Fibroblast of lung (primary cell): ENCODE results near the gene PLAGL1. TPM values are rescaled to one million over a fixed set of nuclear protein-coding genes. Genes with fewer than 3 reads are reported as not detected.

Experiments
- DNase-seq, 2 donors: peaks; one replicate each; pipeline versions ENCODE4 v3.0.0 to v3.0.0-alpha.2; 2010; ENCODE audit warnings: low read depth in 2 of 2
- H2AFZ ChIP-seq: 2 replicates; pipeline ENCODE4 v1.5.1; 2012; ENCODE audit warnings: low read length, control low read depth, inconsistent platforms
- H3K27ac ChIP-seq: 2 replicates; pipeline ENCODE4 v1.5.1; 2011; ENCODE audit warnings: low read length, control low read depth; ENCODE audit not compliant: insufficient read depth
- H3K27me3 ChIP-seq: 2 replicates; pipeline ENCODE4 v1.5.1; 2011; ENCODE audit warnings: mild to moderate bottlenecking, low read length; ENCODE audit not compliant: control insufficient read depth, insufficient read depth
- H3K36me3 ChIP-seq: 2 replicates; pipeline ENCODE4 v1.5.1; 2011; ENCODE audit warnings: low read length; ENCODE audit not compliant: control insufficient read depth, insufficient read depth
- H3K4me1 ChIP-seq: 2 replicates; pipeline ENCODE4 v1.5.1; 2011; ENCODE audit warnings: low read length; ENCODE audit not compliant: control insufficient read depth, insufficient read depth; ENCODE audit errors: extremely low read depth
- H3K4me2 ChIP-seq: 2 replicates; pipeline ENCODE4 v1.5.1; 2011; ENCODE audit warnings: low read length, control low read depth; ENCODE audit not compliant: insufficient read depth; ENCODE audit errors: extremely low read depth
- H3K4me3 ChIP-seq, 4 experiments: fragments of 200-600 bp in 1 of 4; sonication (generic) in 1 of 4; replicated peaks in 1 of 4; 2 replicates each; pipeline ENCODE4 v1.5.1; 2011 to 2016; ENCODE audit warnings: low read length in 4 of 4, low read depth in 3 of 4, mild to moderate bottlenecking in 3 of 4, control low read depth in 2 of 4, inconsistent platforms in 1 of 4, mixed read lengths in 1 of 4; ENCODE audit not compliant: insufficient read depth in 1 of 4; ENCODE audit errors: control extremely low read depth in 1 of 4
- H3K79me2 ChIP-seq: 2 replicates; pipeline ENCODE4 v1.5.1; 2012; ENCODE audit warnings: mild to moderate bottlenecking, low read length, inconsistent platforms; ENCODE audit not compliant: control insufficient read depth, insufficient read depth
- H3K9ac ChIP-seq: 2 replicates; pipeline ENCODE4 v1.5.1; 2011; ENCODE audit warnings: mild to moderate bottlenecking, low read length, control low read depth; ENCODE audit not compliant: insufficient read depth
- H3K9me3 ChIP-seq: 2 replicates; pipeline ENCODE4 v1.5.1; 2012; ENCODE audit warnings: low read depth, low read length; ENCODE audit not compliant: control insufficient read depth, insufficient read depth
- H4K20me1 ChIP-seq: 2 replicates; pipeline ENCODE4 v1.5.1; 2011; ENCODE audit warnings: low read length; ENCODE audit not compliant: control insufficient read depth, insufficient read depth; ENCODE audit errors: extremely low read depth
- EZH2 ChIP-seq: IDR thresholded peaks from 2 replicates; pipeline ENCODE4 v1.5.1; 2012; ENCODE audit warnings: low read length, control low read depth, mild to moderate bottlenecking; ENCODE audit errors: missing control alignments
- polyA plus RNA-seq, 2 donors: library from polyadenylated mRNA; depleted of rRNA in 1 of 2; stranded (reverse) in 1 of 2; unstranded in 1 of 2; fragments of >200 nt; gene quantifications; 2 replicates each; pipeline ENCODE4 v1.2.1, GENCODE V29; 2011 to 2012; ENCODE audit warnings: missing spikeins in 1 of 2
- total RNA-seq: library from RNA; depleted of rRNA; stranded (reverse); fragments of >200 nt; gene quantifications from 2 replicates; pipeline ENCODE4 v1.2.1, GENCODE V29; 2014
- TF ChIP-seq, protein P1 (sequence below), 2 donors: IDR thresholded peaks in 1 of 2; conservative IDR thresholded peaks in 1 of 2; 1 replicate in 1 of 2; 2 replicates in 1 of 2; pipeline ENCODE4 v1.5.1; 2011 to 2012; ENCODE audit warnings: low read length in 2 of 2, control low read depth in 1 of 2, inconsistent platforms in 1 of 2, low read depth in 1 of 2, mild to moderate bottlenecking in 1 of 2

Gene PLAGL1
- total and polyA plus RNA-seq, 2 donors (not counting 1 experiment from before 2014, with no cell fraction given): 11.4 to 24.2 TPM

DNA sequence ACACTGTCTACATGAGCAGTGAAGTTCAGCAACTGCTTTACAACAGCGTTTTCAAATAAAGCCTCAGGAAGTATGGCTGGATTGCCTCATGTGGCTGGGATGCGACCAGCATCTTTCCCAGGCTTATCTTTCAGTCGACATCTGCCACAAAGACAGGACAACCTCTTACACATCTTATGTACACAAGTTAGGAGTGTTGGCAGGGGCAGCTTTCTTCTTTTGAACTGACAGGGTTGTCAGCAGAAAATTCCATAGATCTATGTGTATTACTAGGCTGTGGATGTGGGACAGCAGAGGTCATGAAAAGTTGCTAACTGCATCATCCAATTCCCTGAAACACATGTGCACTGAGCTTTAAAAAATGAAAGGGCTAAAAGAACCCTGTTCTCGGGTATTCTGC is 48.1 kb downstream of the PLAGL1 start:
- H2AFZ ChIP-seq: no peak overlapping the region
- peak in 1 of 2 donors; percentile 12 for DNase-seq
- no peaks in the 10 kb centered on the region for H3K9me3 ChIP-seq
- no peak for TF ChIP-seq EZH2
- TF ChIP-seq, protein P1, sequence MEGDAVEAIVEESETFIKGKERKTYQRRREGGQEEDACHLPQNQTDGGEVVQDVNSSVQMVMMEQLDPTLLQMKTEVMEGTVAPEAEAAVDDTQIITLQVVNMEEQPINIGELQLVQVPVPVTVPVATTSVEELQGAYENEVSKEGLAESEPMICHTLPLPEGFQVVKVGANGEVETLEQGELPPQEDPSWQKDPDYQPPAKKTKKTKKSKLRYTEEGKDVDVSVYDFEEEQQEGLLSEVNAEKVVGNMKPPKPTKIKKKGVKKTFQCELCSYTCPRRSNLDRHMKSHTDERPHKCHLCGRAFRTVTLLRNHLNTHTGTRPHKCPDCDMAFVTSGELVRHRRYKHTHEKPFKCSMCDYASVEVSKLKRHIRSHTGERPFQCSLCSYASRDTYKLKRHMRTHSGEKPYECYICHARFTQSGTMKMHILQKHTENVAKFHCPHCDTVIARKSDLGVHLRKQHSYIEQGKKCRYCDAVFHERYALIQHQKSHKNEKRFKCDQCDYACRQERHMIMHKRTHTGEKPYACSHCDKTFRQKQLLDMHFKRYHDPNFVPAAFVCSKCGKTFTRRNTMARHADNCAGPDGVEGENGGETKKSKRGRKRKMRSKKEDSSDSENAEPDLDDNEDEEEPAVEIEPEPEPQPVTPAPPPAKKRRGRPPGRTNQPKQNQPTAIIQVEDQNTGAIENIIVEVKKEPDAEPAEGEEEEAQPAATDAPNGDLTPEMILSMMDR (conservative IDR thresholded peaks at IDR 0.05 in 1 of 2, IDR thresholded peaks at IDR 0.05 in 1 of 2; ENCODE audit: low read depth in 1 of 2, low read length in 2 of 2): no peak
- no peaks in the 10 kb centered on the region for H3K79me2 ChIP-seq
- no peak overlapping the region for H3K4me3 ChIP-seq
- no peak overlapping the region for H3K27ac ChIP-seq
- no peak overlapping the region for H3K9ac ChIP-seq
- no peaks in the 10 kb centered on the region for H3K4me1 ChIP-seq
- no peaks in the 10 kb centered on the region for H3K27me3 ChIP-seq
- no peaks in the 10 kb centered on the region for H4K20me1 ChIP-seq
- H3K36me3 ChIP-seq: no peaks in the 10 kb centered on the region
- H3K4me2 ChIP-seq: no peak overlapping the region

GRCh38 chr6:143958839-143959399 is 49.1 kb downstream of the PLAGL1 start:
- H3K4me1 ChIP-seq: no peaks in the 10 kb centered on the region
- no peak overlapping the region for H3K27ac ChIP-seq
- H3K9ac ChIP-seq: no peak overlapping the region
- H3K36me3 ChIP-seq: no peaks in the 10 kb centered on the region
- no peak overlapping the region for H3K4me2 ChIP-seq
- H3K79me2 ChIP-seq: no peaks in the 10 kb centered on the region
- H3K4me3 ChIP-seq: no peak overlapping the region
- H2AFZ ChIP-seq: no peak overlapping the region
- no peaks in the 10 kb centered on the region for H3K9me3 ChIP-seq
- H4K20me1 ChIP-seq: no peaks in the 10 kb centered on the region
- no peak for DNase-seq
- no peaks in the 10 kb centered on the region for H3K27me3 ChIP-seq
- TF ChIP-seq EZH2: no peak
- TF ChIP-seq, protein P1 (conservative IDR thresholded peaks at IDR 0.05 in 1 of 2, IDR thresholded peaks at IDR 0.05 in 1 of 2; ENCODE audit: low read depth in 1 of 2, low read length in 2 of 2): no peak

GRCh38 chr6:143957679-143958274 is 50.3 kb downstream of the PLAGL1 start:
- Histone ChIP-seq H3K79me2 (no peaks in the 10 kb centered on the region), H3K4me2 (no peak overlapping the region), H3K27ac (no peak overlapping the region), H3K27me3 (no peaks in the 10 kb centered on the region), H2AFZ (no peak overlapping the region), H3K4me3 (no peak overlapping the region), H3K9ac (no peak overlapping the region), H4K20me1 (no peaks in the 10 kb centered on the region), H3K4me1 (no peaks in the 10 kb centered on the region), H3K36me3 (no peaks in the 10 kb centered on the region), H3K9me3 (no peaks in the 10 kb centered on the region)
- TF ChIP-seq EZH2: no peak
- TF ChIP-seq, protein P1 (conservative IDR thresholded peaks at IDR 0.05 in 1 of 2, IDR thresholded peaks at IDR 0.05 in 1 of 2; ENCODE audit: low read depth in 1 of 2, low read length in 2 of 2): no peak
- no peak for DNase-seq
